Effector CD4-positive, alpha-beta T cell (primary cell): ENCODE results near the gene NHLRC4.

Experiments
- DNase-seq: peaks from one replicate; pipeline ENCODE4 v3.0.0-alpha.2; 2020

NHLRC4 gene

GRCh38 chr16:554640-555365, 12.0 kb upstream of the NHLRC4 start:
- DNase-seq, result no peak

GRCh38 chr16:555528-556473, 11.0 kb upstream of the NHLRC4 start:
- no peak for DNase-seq

- no peak for DNase-seq
These were observed 10.2 kb upstream of the NHLRC4 start for GRCh38 chr16:556474-557173.

- DNase-seq, result no peak
These were observed 9.1 kb upstream of the NHLRC4 start for GRCh38 chr16:557463-558297.

- no peak for DNase-seq
These were observed 8.3 kb upstream of the NHLRC4 start for GRCh38 chr16:558298-559020.

- DNase-seq, result no peak
These were observed 7.8 kb upstream of the NHLRC4 start for GRCh38 chr16:559021-559380.

- no peak for DNase-seq
These were observed 7.2 kb upstream of the NHLRC4 start for GRCh38 chr16:559411-560203.

- DNase-seq, result no peak
These were observed 6.6 kb upstream of the NHLRC4 start, which contains the start of gene PRR35 for GRCh38 chr16:560204-560700. Gene PRR35 (plus strand): TSS chr16:560394. CDS start chr16:563295, 2,901 bp downstream.

- no peak for DNase-seq
These were observed 5.9 kb upstream of the NHLRC4 start for GRCh38 chr16:560701-561412.

GRCh38 chr16:561413-561794, 5.4 kb upstream of the NHLRC4 start:
- DNase-seq, result no peak

- DNase-seq, result no peak
These were observed 4.6 kb upstream of the NHLRC4 start for GRCh38 chr16:561957-562938.

- no peak for DNase-seq
These were observed 3.6 kb upstream of the NHLRC4 start for GRCh38 chr16:563072-563644.

- no peak for DNase-seq
These were observed 2.0 kb upstream of the NHLRC4 start for GRCh38 chr16:564690-565418.

GRCh38 chr16:565419-566330, 1.1 kb upstream of the NHLRC4 start:
- DNase-seq, result no peak

GRCh38 chr16:567373-568256, 810 bp downstream of the NHLRC4 start:
- no peak for DNase-seq
